Subcutaneous preadipocyte (primary cell): ENCODE data around the gene JMJD7. TPM values are rescaled to one million over a fixed set of nuclear protein-coding genes. Genes with fewer than 3 reads are reported as not detected.

Experiments used
- small RNA-seq: library from RNA; depleted of rRNA; stranded (forward); fragments of <200 nt; gene quantifications from one replicate; pipeline ENCODE3, GENCODE V24; 2012
- total RNA-seq: library from RNA; depleted of rRNA; stranded (reverse); fragments of >200 nt; gene quantifications from 2 replicates; pipeline ENCODE4 v1.2.3, GENCODE V29; 2012

JMJD7 gene
- 0.37 and 0.78 TPM in 2 replicates for total RNA-seq

DNA sequence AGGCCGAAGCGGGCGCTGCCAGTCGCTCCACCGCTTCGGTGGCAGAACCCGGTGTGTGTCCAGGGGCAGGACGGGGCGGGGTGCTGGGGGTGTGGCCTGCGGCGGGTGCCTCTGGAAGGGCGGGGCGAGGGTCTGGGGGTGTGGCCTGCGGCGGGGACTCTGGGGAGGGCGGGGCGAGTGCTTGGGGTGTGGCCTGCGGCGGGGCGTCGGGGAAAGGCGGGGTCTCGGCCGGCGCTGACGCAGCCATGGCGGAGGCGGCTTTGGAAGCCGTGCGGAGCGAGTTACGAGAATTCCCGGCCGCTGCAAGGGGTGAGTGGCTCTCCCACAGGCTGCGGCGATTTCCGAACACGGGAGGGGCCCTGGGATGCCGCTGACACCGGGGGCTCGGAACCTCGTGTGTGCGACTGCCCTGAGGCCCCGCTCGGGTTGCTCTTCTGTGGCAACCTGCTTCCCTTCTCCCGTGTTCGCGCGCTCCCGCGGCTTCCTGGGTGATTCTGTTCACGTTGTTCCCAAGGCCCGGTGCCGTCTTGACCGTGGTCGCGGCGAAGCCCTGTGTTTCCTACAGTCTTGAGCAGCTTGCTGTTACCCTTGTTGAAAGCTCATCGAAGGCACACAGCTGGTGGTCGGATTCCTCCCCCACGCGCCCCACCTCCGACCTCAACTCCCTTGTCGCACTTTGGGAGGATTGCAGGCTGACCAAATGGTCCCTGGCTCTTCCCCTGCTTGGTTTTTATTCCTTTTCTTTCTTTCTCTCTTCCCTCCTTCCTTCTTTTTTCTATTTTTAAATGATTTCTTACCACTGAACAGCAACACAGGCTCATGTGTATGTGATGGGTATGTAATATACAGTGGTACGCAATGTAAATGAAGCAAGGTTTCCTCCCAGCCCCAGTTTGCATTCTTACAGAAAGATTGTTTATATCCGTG lies at the start of gene JMJD7:
JMJD7 (plus strand) TSS at position 213 of the 927 bp plus-strand sequence; CDS start at position 246, 33 bp downstream.

GRCh38 chr15:41838400-41838897 lies 10.6 kb downstream of the JMJD7 start, which contains the start of gene PLA2G4B:
PLA2G4B (plus strand) TSS chr15:41838847; CDS start chr15:41838914, 67 bp downstream.

Small RNA genes within 50 kb of the gene (small RNA-seq; reads per million reads assigned to genes)
- not detected for gene JMJD7-PLA2G4B
- gene MIR4310, result not detected
- gene RNA5SP393, result not detected

Other genes with a start within 250 kb of the JMJD7 start
- 23.1 and 35.8 TPM in 2 replicates for gene MGA, start 167.7 kb upstream of the JMJD7 start, total RNA-seq
- gene MAPKBP1, start 53.6 kb upstream of the JMJD7 start, total RNA-seq, result 16.9 and 31.3 TPM in 2 replicates
- gene PLA2G4B, start 10.8 kb downstream of the JMJD7 start, total RNA-seq, result 0.37 and 1.2 TPM in 2 replicates
- under 0.01 and 0.20 TPM in 2 replicates for gene SPTBN5, start 66.0 kb downstream of the JMJD7 start, total RNA-seq
- 9.2 and 20.3 TPM in 2 replicates for gene EHD4, start 144.5 kb downstream of the JMJD7 start, total RNA-seq
- gene PLA2G4E, start 192.9 kb downstream of the JMJD7 start, total RNA-seq, result not detected in 2 replicates